ENCODE measurements around the gene SYNE2. TPM values are rescaled to one million over a fixed set of nuclear protein-coding genes. Genes with fewer than 3 reads are reported as not detected.

SYNE2 gene
- total RNA-seq, 4 donors from 2014 or later = 314 to 379 (median 342) TPM

DNA sequence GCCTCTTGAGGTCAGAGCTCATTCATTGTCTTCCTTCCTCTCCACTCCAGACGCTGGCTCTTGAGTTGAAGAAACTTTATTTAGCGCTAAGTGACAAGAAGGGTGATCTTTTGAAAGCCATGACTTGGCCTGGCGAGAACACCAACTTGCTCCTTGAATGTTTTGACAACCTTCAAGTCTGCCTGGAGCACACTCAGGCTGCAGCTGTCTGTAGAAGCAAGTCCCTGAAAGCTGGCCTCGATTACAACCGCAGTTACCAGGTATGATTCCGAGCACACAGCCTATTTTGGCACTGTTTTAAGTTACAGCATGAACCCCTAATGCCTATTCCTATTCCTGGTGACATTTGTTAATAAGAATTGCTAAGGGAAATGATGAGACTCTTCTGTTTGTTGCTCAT is 273.7 kb downstream of the SYNE2 start:
- Histone ChIP-seq H3K9me3 (no peaks in the 10 kb centered on the region), H3K27me3 (no peaks in the 10 kb centered on the region), H3K4me3 (replicated peaks in 1 of 3) (no peak overlapping the region), H3K36me3 (peaks cover 60 to 74% of the 10 kb centered on the region in 2 donors), H3K27ac (no peak overlapping the region), H3K4me1 (peaks cover 9% of the 10 kb centered on the region in 2 donors)
- no peak for DNase-seq
- no peak for TF ChIP-seq POLR2A (IDR thresholded peaks at IDR 0.05)
- TF ChIP-seq, protein P1, sequence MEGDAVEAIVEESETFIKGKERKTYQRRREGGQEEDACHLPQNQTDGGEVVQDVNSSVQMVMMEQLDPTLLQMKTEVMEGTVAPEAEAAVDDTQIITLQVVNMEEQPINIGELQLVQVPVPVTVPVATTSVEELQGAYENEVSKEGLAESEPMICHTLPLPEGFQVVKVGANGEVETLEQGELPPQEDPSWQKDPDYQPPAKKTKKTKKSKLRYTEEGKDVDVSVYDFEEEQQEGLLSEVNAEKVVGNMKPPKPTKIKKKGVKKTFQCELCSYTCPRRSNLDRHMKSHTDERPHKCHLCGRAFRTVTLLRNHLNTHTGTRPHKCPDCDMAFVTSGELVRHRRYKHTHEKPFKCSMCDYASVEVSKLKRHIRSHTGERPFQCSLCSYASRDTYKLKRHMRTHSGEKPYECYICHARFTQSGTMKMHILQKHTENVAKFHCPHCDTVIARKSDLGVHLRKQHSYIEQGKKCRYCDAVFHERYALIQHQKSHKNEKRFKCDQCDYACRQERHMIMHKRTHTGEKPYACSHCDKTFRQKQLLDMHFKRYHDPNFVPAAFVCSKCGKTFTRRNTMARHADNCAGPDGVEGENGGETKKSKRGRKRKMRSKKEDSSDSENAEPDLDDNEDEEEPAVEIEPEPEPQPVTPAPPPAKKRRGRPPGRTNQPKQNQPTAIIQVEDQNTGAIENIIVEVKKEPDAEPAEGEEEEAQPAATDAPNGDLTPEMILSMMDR (IDR thresholded peaks at IDR 0.05) = no peak
- intact Hi-C loops (cut with DNase I) = no loop called here
- 63 to 75% methylated on average over 6 of the region's 6 CpGs for WGBS, 2 donors

DNA sequence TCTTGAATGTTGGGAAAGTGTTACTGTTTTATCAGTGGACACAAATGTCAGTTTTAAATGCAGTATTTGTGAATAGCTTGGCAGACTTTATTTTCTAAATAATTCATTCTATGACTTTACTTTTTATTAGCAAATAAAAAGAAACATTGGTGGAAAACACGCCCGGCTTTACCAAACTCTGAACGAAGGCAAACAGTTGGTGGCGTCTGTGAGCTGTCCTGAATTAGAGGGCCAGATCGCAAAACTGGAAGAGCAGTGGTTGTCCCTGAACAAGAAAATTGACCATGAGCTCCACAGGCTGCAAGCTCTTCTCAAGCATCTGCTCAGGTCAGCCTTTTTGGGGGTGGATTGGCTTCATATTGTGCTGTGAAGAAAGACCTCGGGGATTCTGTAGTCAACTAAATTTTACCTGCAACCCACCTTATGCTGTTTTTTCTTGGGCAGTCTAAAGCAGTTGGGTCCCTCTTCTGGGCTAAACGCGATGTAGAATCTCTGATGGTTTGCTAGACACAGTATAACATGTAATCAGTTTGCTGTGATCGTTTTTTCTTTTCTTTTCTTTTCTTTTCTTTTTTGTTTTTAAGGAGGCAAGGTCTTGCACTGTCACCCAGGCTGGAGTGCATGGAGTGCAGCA is 285.0 kb downstream of the SYNE2 start:
- TF ChIP-seq, protein P1 (IDR thresholded peaks at IDR 0.05) = no peak
- no peak for TF ChIP-seq POLR2A (IDR thresholded peaks at IDR 0.05)
- Histone ChIP-seq H3K36me3 (peaks cover 57 to 74% of the 10 kb centered on the region in 2 donors), H3K4me1 (no peaks in the 10 kb centered on the region), H3K9me3 (no peaks in the 10 kb centered on the region), H3K4me3 (replicated peaks in 1 of 3) (no peak overlapping the region), H3K27me3 (no peaks in the 10 kb centered on the region), H3K27ac (no peak overlapping the region)
- 92 to 95% methylated on average over 9 of the region's 9 CpGs for WGBS, 2 donors
- DNase-seq = no peak
- intact Hi-C loops (cut with DNase I) = no loop called here

DNA sequence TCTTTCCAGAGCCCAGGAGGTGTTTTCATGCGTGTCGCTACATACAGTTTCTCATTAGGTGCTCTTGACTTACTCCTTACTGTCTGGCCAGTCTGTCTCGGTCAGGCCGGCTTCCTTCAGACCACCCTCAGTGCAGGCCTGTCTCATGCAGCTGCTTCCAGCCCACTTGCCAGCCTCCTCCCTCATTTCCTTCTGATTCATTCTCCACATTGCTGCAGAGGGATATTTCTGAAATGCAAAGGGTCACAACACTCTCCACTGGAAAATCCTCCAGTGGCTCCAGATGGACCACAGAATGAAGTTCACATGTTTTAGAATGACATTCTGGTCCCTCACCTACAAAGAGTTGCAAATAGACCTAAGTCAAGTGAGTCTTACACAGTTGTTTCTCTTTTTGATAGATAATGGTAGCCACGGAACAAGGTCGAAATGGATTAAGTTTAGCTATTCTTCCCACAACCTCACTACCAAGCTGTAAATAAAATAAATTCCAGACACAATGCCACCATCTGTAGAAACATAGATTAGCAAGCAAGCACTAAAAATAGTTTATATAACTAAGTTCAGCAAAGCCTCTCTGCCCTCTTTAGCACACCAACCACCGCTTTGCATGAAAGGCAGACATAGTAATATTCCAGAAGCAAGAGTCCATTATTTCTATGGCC is 294.5 kb downstream of the SYNE2 start:
- intact Hi-C loops (cut with DNase I) = loop anchor here (10.0 kb wide), 1 partner anchor 148 kb away; the partner anchor contains the start of gene ESR2
- H3K36me3 ChIP-seq = peaks cover 37 to 51% of the 10 kb centered on the region in 2 donors
- 92 to 93% methylated on average over 7 of the region's 7 CpGs for WGBS, 2 donors
- no peak for TF ChIP-seq POLR2A (IDR thresholded peaks at IDR 0.05)
- TF ChIP-seq, protein P1 (IDR thresholded peaks at IDR 0.05) = no peak
- no peaks in the 10 kb centered on the region for H3K4me1 ChIP-seq
- H3K27me3 ChIP-seq = no peaks in the 10 kb centered on the region
- H3K4me3 ChIP-seq (replicated peaks in 1 of 3) = no peak overlapping the region
- H3K27ac ChIP-seq = no peak overlapping the region
- H3K9me3 ChIP-seq = no peaks in the 10 kb centered on the region
- DNase-seq = no peak

DNA sequence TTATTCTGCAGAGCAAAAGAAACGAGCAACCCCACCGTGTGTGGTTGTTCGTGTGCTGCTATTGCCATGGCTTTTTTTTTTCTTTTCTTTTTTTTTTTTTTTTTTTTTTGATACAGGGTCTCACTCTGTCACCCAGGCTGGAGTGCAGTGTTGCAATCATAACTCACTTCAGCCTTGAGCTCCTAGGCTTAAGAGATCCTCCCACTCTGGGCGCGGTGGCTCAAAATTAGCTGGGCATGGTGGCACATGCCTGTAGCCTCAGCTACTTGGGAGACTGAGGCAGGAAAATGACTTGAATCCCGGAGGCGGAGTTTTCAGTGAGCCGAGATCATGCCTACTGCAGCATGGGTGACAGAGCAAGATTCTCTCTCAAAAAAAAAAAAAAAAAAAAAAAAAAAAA is 297.1 kb downstream of the SYNE2 start:
- Histone ChIP-seq H3K9me3 (no peaks in the 10 kb centered on the region), H3K4me1 (no peaks in the 10 kb centered on the region), H3K4me3 (replicated peaks in 1 of 3) (no peak overlapping the region), H3K27ac (no peak overlapping the region), H3K36me3 (peaks cover 32 to 35% of the 10 kb centered on the region in 2 donors), H3K27me3 (no peaks in the 10 kb centered on the region)
- DNase-seq = peak; percentile 50 to 62
- intact Hi-C loops (cut with DNase I) = loop anchor here (10.0 kb wide), 1 partner anchor 145 kb away; the partner anchor contains the start of gene ESR2
- WGBS, 2 donors = 76 to 89% methylated on average over 8 of the region's 8 CpGs
- TF ChIP-seq, protein P1 (IDR thresholded peaks at IDR 0.05) = no peak
- no peak for TF ChIP-seq POLR2A (IDR thresholded peaks at IDR 0.05)

DNA sequence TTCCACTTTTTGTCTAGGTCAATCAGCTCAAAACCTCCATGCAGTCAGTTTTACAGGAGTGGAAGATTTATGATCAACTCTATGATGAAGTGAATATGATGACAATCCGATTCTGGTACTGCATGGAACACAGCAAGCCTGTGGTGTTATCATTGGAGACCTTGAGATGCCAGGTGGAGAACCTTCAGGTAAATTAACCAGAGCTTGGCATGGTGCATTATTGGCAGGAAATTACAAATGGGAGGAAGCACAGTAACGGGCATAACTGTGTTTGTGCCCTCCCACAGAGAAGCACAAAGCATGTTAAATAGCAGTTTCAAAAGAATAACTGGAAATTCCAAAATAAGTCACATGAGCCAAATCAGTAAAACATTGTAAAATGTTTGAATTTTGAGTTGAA is 305.8 kb downstream of the SYNE2 start:
- no peak for DNase-seq
- H3K27ac ChIP-seq = peak overlapping the region in 1 of 3 donors; percentile 20
- no peak overlapping the region for H3K4me3 ChIP-seq (replicated peaks in 1 of 3)
- no peaks in the 10 kb centered on the region for H3K4me1 ChIP-seq
- H3K27me3 ChIP-seq = no peaks in the 10 kb centered on the region
- TF ChIP-seq, protein P1 (IDR thresholded peaks at IDR 0.05) = no peak
- no peak for TF ChIP-seq POLR2A (IDR thresholded peaks at IDR 0.05)
- WGBS, 2 donors = 71 to 72% methylated on average over 2 of the region's 2 CpGs
- H3K9me3 ChIP-seq = no peaks in the 10 kb centered on the region
- peaks cover 17 to 18% of the 10 kb centered on the region in 2 donors for H3K36me3 ChIP-seq
- intact Hi-C loops (cut with DNase I) = no loop called here
